ENCODE data around the gene TSC22D1.

DNA sequence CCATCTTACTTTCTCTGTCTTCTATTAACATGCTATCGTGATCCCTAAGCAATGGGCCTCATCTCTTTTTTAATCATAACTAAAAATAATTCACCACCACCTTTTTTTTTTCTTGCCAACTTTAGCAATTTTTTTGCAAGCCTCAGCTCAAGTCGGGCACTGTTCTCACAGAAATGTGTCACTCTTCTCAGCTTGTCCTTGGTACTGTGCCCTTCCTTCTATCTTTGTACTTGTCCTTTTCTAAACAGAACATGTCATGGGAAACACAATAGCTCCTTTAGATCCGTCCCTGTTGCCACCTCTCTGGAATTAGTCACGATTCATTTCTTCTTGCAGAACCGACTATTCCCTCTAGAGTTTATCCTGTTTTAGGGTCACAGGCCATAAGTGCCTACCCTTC is 192.2 kb downstream of the TSC22D1 start:
- no peak for TF ChIP-seq CTCF (conservative IDR thresholded peaks at IDR 0.05; ENCODE audit: low read depth, low read length)
- no peak for TF ChIP-seq POLR2A (IDR thresholded peaks at IDR 0.05; ENCODE audit: low read depth, low read length)
- TF ChIP-seq MAFK (IDR thresholded peaks at IDR 0.05; ENCODE audit: low read depth, low read length) = no peak
- TF ChIP-seq MXI1 (IDR thresholded peaks at IDR 0.05; ENCODE audit: borderline replicate concordance, low read depth, low read length) = no peak
- TF ChIP-seq RFX5 (IDR thresholded peaks at IDR 0.05; ENCODE audit: low read depth, low read length) = no peak
- TF ChIP-seq, protein P1, sequence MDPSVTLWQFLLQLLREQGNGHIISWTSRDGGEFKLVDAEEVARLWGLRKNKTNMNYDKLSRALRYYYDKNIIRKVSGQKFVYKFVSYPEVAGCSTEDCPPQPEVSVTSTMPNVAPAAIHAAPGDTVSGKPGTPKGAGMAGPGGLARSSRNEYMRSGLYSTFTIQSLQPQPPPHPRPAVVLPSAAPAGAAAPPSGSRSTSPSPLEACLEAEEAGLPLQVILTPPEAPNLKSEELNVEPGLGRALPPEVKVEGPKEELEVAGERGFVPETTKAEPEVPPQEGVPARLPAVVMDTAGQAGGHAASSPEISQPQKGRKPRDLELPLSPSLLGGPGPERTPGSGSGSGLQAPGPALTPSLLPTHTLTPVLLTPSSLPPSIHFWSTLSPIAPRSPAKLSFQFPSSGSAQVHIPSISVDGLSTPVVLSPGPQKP (IDR thresholded peaks at IDR 0.05; ENCODE audit: borderline replicate concordance, low read depth, low read length) = no peak

All from IMR-90 (cell line).